Erythroblast (primary cell): ENCODE measurements around the gene EVA1B.

Source experiments
- DNase-seq, 2 experiments: peaks; one replicate each; lab custom pipeline; 2025; lab: John Stamatoyannopoulos, UW
- GATA1 ChIP-seq: IDR thresholded peaks from 2 replicates; pipeline ENCODE4 v1.6.1; 2011; ENCODE audit warnings: low read depth, mild to moderate bottlenecking, control low read depth, low read length, moderate library complexity
- POLR2A ChIP-seq: IDR thresholded peaks from 2 replicates; pipeline ENCODE4 v1.6.1; 2011; ENCODE audit warnings: mild to moderate bottlenecking, low read length

EVA1B gene

GRCh38 chr1:36298640-36299039 is 24.8 kb downstream of the EVA1B start:
- TF ChIP-seq GATA1 (no peak), POLR2A (no peak)
- DNase-seq = no peak

GRCh38 chr1:36297062-36297461 is 26.4 kb downstream of the EVA1B start:
- DNase-seq = no peak
- TF ChIP-seq POLR2A (no peak), GATA1 (no peak)

- no peak for TF ChIP-seq GATA1
- TF ChIP-seq POLR2A = no peak
- DNase-seq = no peak
Measured at GRCh38 chr1:36295390-36295789, 28.1 kb downstream of the EVA1B start.

GRCh38 chr1:36287595-36287994 is 35.9 kb downstream of the EVA1B start:
- TF ChIP-seq POLR2A (no peak), GATA1 (no peak)
- DNase-seq = no peak

- DNase-seq = no peak
- TF ChIP-seq GATA1 = no peak
- no peak for TF ChIP-seq POLR2A
Measured at GRCh38 chr1:36286802-36287201, 36.6 kb downstream of the EVA1B start.

- TF ChIP-seq POLR2A (no peak), GATA1 (no peak)
- peak; percentile 89 to 94 for DNase-seq
Measured at GRCh38 chr1:36285443-36286101, 37.9 kb downstream of the EVA1B start.

- DNase-seq = no peak
- TF ChIP-seq POLR2A = no peak
- no peak for TF ChIP-seq GATA1
Measured at GRCh38 chr1:36284517-36284916, 38.9 kb downstream of the EVA1B start.

- no peak for DNase-seq
- TF ChIP-seq GATA1 (no peak), POLR2A (no peak)
Measured at GRCh38 chr1:36284061-36284460, 39.4 kb downstream of the EVA1B start.

- TF ChIP-seq GATA1 (no peak), POLR2A (no peak)
Measured at GRCh38 chr1:36279789-36280296, 43.6 kb downstream of the EVA1B start.

GRCh38 chr1:36279110-36279788 is 44.2 kb downstream of the EVA1B start:
- DNase-seq = no peak

More at GRCh38 chr1:36279789-36280296, 43.6 kb downstream of the EVA1B start:
- no peak for DNase-seq

GRCh38 chr1:36276688-36277087 is 46.8 kb downstream of the EVA1B start:
- no peak for TF ChIP-seq GATA1
- TF ChIP-seq POLR2A = no peak
- DNase-seq = no peak

More at GRCh38 chr1:36279110-36279788, 44.2 kb downstream of the EVA1B start:
- TF ChIP-seq GATA1 (no peak), POLR2A (no peak)

- DNase-seq = no peak
- TF ChIP-seq GATA1 = no peak
- TF ChIP-seq POLR2A = no peak
Measured at GRCh38 chr1:36274201-36274600, 49.2 kb downstream of the EVA1B start.

GRCh38 chr1:36273024-36273423 is 50.4 kb downstream of the EVA1B start:
- no peak for TF ChIP-seq POLR2A
- no peak for TF ChIP-seq GATA1
- DNase-seq = peak; percentile 41 to 73
